ENCODE data around the gene BRD7.
A peak's percentile ranks its signal among the peaks of the same experiment; 100 is the strongest.

The BRD7 gene

DNA sequence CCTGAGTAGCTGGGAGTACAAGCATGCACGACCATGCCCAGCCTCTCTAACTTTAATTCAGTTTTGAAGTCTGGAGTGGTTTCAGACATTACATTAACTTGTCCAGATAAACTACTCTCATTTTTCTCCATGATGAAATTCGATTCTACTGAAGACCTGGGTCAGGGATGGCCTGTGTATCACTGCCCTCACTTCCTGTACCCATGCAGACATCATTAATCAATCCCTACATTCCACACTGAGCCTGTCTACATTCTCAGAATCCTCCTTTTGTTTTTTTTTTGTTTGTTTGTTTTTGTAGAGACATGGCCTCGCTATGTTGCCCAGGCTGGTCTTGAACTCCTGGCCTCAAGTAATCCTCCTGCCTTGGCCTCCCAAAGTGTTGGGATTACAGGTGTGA is 79.9 kb downstream of the BRD7 start:
- no peak for DNase-seq

- DNase-seq, result no peak
These were observed 80.8 kb downstream of the BRD7 start for GRCh38 chr16:50288026-50288425.

DNA sequence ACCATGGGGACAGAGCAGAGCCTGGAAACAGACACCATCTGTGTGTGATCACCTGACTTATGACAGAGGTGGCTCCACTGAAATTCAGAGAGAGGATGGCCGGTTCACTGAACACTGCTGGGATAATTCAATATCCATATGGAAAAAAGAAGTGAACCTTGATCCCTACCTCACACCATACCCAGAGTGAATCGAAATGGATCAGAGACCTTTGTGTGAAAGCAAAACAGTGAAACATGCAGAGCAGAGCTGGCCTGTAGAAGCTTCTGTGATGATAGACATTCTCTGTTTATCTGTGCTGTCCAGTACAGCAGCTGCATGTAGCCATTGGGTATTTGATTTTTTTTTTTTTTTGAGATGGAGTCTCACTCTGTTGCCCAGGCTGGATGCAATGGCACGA is 82.1 kb downstream of the BRD7 start:
- no peak for DNase-seq

- DNase-seq, result no peak
These were observed 83.3 kb downstream of the BRD7 start for GRCh38 chr16:50285406-50286003.

DNA sequence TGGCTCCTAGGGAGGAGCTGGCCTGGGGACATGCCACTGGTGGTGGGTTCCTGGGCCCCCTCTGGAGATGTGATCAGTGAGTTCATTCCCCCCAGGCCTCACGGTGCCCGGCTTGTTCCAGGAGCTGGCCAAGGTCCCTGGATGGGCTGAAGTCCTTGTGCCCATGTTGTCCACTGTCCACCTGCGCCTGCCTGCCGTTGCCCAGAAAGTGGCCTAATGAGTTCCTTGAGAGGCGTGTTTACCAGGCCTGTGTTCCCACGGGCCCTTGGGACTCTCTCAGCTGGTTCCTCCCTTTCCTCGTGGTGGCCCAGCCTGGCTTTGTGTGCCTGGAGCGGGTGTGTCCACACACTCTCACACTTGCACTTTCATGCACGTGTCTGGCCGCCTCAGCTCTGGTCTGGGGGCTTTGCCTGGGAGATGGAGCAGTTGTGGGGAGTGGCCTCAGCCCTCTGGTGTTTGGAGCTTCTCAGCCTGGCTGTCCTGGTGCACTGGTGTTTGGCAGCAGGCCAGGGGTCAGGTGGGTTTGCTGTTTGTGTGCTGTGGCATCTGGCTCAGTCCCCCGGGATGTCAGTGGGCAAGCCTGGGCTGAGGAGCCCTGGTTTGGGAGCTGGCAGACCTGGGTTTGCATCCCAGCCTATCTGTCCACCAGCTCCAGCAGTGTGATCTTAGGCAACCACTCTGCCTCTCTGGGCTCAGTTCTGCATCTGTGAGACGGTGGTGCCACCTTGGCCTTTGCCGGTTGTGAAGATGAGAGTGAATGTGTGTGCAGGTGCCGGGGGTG is 84.5 kb downstream of the BRD7 start:
- DNase-seq, result no peak

DNA sequence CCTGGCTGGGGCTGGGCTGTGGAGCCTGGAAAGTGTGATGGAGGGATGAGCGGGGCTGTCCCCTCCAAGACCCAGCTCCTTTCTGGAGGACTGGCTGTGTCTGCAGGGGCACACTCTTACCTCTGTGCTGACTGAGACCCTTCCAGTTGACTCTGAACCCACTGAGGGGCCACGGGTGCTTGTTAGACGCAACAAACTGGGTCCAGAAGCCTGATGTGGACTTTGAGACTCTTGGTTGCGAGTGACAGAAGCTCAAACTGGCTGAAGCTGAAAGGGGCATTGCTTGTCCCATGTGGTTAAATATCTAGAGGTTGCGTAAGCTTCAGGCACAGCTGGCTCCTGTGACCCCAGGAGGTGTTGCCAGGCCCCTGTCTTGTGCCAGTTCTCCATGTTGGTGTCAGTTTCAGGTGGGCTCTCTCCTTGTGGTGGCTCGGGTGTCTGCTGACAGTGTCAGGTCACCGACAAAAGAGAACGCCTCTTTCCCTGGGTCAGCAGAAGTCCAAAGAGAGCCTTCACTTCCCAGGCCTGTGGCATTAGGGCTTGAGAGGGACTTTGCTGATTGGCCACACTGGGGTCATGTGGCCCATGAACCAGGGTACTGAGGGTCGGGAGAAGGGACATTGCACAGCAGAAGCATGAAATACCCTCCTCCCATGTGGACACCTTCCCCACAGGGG is 85.7 kb downstream of the BRD7 start:
- no peak for DNase-seq

DNA sequence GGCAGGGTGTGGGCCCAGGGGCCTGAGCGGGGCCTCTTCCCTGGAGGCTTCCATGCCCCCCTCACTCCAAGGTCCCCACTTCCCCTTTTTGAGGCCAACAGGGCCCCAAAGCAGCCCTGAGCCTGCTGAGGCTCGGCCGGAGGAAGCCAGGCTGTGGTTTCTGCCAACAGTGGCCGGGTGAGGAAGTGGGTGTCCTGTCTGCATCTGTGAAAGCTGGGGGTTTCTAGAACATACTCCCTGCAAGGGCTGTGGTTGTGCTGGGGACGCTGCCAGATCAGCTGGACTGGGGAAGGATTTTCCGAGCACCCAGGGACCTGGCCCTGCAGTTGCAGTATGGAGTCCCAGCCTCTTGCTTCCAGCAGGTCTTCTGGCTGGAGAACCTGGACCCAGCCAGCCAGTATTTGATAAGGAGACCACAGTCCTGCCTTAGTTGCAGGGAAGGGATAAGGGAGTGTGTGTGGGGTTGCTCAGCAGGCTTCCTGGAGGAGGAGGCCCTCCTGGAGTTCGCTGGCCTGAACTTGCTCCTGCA is 86.7 kb downstream of the BRD7 start:
- no peak for DNase-seq

GRCh38 chr16:50281391-50282009 is 87.3 kb downstream of the BRD7 start:
- DNase-seq, result no peak

DNA sequence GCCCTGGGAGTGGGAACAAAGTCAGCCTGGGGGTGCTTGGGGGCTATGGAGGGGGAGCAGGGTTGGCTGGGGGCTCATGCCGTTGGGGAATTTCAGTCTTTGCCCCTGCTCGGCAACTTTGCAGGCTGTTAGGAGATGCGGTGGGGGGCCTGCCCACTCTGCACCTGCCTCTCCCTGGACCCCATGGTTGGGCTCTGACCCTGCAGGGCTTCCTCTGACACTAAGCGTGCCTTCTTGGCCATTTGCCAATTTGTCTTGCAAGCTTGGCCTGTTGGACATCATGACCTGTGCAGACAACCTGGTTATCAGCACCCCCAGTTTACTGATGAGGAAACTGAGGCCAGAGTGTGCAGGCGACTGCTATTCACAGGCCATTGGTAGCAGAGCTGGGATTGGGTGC is 87.9 kb downstream of the BRD7 start:
- no peak for DNase-seq

DNA sequence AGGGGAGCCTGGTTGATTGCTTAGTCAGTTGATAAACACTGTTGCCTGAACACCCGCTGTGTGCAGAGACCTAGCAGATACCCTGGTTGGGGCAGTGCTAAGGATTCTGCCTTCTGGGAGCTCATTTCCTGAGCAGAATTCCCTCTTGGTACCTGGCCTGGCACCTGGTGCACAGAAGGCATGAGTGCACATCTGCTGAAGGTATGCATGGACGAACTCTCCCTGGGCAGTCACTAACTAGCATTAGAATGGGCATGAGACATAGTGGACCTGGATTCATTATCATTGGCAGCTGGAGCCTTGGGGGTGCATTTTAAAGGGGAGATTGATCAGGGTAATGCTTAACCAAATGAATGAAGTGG is 89.3 kb downstream of the BRD7 start:
- peak; percentile 18 for DNase-seq

- DNase-seq, result no peak
These were observed 90.5 kb downstream of the BRD7 start for GRCh38 chr16:50278251-50278650.

GRCh38 chr16:50276801-50277555 is 91.8 kb downstream of the BRD7 start:
- no peak for DNase-seq

- DNase-seq, result no peak
These were observed 92.5 kb downstream of the BRD7 start for GRCh38 chr16:50276326-50276640.

- DNase-seq, result no peak
These were observed 93.1 kb downstream of the BRD7 start for GRCh38 chr16:50275428-50276325.

- no peak for DNase-seq
These were observed 93.7 kb downstream of the BRD7 start for GRCh38 chr16:50275098-50275415.

DNA sequence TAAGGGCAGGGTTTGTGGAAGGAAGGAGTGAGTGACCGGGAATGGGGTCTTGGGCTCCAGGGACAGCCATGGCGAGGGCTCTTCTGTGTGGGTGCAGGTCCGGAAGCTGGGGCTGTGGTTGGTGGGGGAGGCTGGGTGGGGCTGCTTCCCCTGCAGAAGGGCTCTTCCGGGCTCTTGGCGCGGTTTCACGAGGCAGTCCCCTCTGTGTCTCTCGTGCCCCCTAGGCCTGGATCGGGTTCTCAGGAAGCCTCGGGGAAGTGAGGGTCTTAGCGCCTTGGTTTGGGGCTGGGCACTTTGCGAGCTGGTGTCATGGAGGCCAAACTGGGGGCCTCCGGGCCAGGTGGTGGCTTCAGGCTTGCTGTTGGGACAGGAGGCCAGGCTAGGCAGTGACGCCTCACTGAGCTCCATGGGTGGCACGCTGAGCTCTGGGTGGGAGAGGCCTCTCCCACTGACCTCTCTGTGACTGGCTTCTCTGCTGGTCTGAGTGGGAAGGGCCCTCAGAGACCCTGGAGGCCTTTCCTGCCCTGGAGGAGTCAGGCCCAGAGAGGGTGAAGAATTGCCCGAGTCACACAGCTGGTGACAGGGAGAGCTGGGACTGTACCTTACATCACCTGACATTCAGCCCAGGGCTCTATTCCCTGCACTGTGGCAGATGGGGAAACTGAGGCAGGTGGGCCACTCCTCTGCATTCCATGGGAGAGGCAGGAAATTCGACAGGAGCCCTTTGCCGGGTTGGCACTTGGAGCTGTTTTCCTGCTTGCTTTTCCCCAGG is 94.3 kb downstream of the BRD7 start:
- DNase-seq, result no peak

GRCh38 chr16:50273888-50274325 is 94.9 kb downstream of the BRD7 start:
- no peak for DNase-seq

GRCh38 chr16:50273382-50273690 is 95.5 kb downstream of the BRD7 start:
- DNase-seq, result no peak

DNA sequence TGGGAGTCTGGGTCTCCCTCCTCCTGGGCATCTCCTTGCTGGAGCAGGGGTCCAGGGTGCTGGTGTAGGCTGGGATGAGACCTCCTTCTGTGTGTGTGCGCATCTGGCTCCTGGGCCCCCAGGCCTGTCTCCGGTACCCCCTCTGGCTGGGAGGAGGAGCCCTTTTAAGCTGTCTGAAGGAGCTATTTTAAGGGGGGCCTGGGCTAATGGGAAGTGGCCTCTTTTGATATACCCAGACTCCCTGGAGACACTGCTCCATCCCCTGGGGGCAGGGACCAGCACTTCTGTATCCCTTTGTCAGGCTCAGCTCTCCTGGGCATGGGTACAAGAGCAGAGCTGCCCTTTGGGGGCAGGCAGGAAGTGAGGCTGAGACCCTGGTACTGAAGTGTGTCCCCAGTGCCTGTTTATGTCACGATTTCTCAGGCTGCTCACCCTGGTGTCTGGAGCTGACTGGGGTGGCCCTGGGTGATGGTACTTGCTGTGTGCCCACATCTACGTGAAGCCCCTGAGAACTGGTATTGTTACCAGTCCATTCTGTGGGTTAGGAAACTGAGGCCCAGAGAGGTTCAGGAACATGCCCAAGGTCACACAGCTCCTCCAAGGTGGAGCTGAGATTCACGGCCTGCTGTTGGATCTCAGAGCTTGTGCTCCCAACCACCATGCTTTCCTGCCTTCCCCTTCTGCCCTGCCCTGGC is 96.0 kb downstream of the BRD7 start:
- no peak for DNase-seq

- DNase-seq, result no peak
These were observed 96.6 kb downstream of the BRD7 start for GRCh38 chr16:50272111-50272571.
